ENCODE results near the gene MYO18A.

Gene MYO18A

DNA sequence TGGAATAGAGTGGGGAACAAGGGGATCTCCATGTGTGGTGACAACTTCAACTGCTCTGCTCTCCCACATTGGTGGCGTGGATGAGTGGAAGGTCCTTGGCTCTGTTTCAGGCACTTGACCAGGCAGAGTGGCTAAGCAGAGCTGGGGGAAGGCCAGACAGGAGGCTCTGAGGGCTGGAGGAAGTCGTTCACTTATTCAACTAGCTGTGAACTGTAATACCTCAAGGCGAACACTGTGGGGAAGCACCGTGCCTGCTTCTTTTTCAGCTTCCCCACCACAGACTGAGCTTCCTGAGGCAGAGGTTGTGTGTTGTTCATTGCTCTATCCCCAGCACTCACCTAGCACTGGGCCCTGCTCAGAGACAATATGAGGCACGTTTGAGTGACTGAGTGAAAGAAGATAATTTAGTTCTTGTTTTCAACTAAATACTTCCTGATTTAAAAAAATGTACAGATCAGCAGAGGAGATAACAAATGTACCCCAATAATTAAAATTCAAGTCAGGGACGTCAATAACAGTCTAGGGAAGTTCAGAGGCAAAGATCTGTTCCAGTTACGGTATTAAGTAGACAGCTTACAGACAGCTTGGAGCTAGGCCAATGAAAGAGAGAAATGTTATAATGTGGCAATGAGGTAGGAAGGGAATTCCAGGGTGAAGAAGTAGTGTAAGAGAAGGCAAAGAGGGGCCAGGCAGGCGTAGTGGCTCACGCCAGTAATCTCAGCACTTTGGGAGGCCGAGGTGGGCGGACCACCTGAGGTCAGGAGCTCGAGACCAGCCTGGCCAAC, 34.7 kb downstream of the MYO18A start:
- DNase-seq: peak; percentile 84

DNA sequence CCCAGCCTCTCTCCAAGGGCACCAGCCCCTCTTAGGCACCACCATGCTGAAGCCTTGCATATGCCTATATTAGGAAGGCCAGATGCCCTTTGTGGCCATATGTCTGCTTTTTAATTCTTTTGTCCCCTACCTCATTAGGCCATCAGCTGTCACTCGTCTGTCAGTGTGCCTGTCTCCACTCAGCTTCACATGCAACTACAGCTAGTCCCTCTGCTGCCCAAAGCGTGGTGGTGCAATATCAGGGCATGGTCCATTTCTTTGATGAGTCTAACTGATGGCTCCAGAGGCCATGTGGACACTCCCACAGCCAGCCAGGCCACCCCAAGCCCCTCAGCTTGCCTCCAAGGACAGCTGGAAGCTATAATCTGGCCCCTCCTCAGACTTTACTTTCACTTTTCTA, 36.3 kb downstream of the MYO18A start:
- peak; percentile 56 for DNase-seq

DNA sequence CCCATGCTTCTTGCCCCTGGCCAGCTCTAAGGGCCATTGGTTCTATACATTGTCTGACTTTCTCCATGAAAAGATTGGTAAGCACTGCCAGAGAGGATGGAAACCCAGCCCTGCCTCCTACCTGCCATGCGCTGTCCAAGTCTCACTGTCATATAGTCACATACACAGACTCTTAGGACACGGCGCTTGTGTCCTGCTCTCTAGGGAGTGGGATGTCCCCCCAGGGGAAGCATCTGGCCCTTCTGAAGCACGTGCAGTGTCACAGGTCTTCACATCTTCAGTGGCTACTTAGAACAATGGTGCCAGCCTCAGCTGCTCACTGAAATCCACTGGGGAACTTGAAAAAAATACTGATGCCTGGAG, 38.7 kb downstream of the MYO18A start:
- no peak for DNase-seq

DNA sequence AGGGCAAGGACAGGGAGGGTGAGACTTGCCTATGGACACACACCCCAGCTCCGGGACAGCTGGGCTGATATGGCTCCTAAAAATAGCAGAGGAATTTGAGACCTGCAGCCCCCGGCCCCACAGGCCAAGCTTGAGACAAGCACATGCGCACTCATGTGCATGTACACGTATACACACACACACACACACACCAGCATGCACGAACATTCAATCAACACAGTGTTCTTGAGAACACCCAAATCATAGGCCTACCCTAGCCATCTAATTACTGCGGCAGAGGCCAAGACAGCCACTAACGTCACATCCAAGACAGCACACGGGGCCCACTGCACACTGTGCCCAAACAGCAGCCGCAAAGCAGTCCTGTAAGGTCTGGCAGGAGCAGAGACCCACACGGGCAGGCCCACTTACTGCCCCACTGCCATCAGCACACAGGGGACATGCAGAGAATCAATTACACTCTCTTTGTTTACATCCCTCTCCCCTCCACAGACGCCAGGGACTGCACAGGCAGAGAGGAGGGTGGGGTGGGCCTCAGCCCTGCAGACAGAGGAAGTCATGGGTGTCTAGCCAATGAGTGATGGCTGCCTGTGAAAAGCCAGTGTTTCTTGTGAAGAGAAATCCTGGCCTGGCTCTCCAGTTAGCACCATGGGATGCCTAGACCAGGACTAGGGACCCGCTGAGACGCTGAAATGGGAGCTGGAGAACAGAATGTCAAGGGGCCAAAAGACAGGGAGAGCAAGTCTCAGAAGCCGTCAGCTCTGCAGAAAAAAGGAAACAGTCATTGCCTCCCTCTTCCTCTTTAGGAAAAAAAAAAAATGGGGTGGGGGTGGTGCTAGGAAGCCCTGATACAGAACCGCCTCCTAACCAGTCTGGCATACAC, 39.3 kb downstream of the MYO18A start:
- peak; percentile 87 for DNase-seq

DNA sequence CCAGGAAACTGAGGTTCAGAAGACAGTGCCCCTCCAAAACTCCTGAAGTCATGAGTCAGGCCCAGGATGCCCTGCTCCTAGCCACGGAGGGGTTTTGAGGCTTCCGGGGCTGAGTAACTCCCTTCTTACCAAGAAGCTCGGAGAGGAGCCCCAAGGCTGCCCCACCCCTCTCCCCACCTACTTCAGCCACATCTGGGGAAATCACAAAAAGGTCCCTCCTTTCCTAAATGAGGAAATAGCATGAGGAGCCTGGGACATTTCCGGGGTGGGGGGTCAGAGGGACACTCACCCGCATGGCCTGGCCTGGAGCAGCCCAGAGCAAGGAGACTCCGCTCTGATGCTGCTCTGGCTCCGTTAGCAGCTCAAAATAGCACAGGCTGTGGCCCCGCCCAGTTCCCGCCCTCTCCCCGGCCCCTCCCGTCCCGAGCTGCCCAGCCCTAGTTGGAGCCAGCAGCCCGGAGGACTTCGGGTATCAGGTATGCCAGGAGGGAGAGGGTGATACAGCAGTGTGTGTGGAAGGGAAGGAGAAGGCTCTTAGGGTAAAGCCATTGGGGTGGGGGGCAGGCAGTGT, 40.1 kb downstream of the MYO18A start:
- peak; percentile 78 for DNase-seq

DNA sequence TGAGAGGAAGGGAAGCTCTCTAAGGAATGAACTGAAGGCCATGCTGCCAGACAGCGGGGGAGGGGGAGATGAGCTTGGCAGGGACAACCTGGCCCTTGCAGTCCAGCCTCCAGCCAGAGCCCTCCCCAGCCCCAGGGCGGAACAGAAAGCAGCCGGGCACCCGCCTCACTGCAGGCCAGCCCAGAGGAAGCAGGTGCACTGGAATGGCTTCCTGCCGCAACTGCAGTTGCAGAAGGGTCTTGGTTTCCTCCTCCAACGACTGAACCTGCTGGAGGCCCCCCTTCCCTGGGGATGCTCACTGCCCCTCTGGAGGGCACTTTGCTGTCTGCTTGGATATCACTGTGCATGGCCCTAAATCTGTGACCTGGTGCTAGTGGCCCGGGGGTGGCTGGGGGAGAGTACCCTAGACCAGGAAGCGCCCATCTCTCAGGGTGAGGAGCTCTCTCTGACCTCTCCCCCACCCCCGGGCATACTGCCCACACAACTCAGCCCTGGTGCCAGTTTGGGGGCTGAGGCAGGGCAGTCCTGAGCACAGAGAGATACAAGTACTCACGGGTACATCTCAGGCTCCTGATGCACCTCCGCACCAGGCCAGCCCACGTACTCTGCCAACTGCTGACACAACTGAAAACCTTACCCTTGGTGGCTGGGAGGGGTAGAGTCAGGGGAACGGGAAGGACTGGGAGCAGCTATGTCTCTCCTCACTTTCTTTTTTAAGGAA, 41.1 kb downstream of the MYO18A start:
- peak; percentile 52 for DNase-seq

DNA sequence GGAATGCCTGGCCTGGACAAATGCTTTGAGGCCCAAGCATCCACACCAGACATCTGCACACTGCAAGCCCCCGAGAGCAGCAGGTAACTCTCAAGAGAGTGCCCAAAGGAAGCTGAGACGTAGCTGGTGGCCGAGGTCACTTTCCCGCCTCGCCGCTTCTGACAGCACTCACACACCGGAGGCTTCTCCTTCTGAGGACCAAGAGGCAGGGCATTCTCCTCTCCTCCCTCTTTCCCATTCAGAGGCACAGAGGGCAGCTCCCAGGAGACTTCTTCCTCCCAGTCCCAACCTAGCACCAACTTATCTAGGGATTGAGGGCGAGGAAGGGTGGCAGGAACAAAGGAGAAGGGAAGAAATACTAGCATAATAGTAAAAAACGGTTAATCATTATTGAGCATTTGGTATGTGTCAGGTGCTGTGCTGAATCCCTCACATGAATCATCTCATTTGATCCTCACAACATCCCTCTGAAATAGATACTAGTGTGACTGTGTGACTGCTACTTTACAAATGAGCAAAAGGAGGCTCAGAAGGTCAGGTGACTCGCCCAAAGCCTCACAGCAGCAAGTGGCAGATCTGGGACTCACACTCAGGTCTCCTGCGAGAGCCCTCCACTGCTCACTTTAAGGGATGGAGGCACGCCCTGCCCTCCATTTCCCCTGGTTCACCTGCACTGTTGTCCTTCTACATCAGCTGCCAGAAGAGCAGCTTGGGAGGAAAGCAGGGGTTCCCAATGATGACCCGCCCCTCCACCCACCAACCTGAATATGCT, 41.8 kb downstream of the MYO18A start:
- DNase-seq: no peak

DNA sequence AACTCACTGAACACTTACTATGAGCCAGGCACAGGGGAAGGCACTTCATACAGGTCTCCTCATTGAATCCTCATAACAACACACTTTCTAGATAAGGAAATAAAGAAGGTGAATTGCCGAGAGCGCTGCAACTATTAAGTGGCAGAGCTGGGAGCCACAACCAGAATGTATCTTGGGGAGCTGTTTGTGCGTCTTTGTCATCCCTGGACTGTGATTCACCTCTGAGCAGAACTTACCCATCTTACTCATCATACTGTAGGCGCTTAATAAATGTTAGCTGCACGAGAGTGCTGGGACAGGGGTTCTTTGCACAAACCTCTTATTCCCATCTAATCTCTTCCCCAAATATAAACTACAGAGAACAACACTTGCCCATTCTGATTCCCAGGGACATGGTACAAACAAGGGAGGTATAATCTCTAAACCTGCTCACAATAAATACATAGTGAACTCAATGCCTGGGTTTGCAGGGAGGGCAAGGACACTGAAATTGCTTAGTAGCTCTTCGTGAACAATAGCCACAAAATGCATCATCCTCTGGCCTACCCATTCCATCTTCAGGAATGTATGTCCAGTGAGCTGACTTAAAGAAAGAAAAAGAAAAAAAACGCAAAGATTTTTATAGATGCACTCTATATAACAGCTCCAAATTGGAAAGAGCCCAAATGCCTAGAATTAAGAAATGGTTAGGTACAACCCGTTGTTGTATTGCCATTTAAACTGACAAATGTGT, 43.0 kb downstream of the MYO18A start:
- DNase-seq: no peak

DNA sequence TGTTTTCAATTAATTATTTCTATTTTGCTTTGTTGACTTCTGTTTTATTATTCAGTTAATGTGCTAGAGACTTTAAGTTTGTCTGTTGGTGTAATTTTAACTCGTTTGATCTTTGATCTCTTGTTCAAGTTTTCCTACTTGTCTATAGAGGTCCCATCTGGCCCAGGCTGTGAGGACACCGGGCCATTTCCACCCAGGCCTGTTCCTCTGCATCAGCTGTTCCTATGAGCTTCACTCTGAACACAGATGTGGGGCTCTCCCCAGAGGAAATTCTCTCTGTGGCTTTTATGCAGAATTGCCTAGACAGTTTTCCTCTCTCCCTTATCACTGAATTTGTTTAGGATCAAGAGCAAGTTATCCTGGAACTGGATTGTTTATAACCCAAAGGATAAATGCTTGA, 44.7 kb downstream of the MYO18A start:
- no peak for DNase-seq

DNA sequence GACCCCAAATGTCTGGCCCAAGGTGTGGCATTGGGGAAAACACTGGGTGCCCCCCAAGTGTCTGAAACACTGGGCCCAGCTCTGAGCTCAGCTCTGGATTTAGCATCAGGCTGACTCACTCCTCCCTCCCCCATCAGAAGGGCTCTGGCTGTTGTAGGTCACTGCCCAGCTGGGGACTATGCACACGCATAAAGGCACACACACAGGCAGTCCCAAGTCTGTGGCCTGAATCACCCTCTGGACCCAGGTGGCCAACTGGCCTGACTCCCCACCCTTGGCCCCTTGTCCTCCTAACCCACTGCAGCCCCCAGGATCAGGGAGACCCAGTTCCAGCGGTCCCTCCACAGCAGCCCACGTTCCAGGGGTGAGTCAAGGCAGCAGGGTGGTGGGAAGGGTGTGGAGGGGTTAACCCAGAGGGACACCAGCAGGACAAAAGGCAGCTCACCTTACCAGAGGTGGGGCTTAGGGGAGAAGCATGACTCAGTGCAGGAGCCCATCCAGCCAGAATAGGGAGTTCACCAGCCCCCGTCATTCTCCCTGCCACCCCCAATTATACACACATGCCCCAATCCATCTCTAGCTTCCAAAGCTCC, 47.0 kb downstream of the MYO18A start:
- no peak for DNase-seq

DNA sequence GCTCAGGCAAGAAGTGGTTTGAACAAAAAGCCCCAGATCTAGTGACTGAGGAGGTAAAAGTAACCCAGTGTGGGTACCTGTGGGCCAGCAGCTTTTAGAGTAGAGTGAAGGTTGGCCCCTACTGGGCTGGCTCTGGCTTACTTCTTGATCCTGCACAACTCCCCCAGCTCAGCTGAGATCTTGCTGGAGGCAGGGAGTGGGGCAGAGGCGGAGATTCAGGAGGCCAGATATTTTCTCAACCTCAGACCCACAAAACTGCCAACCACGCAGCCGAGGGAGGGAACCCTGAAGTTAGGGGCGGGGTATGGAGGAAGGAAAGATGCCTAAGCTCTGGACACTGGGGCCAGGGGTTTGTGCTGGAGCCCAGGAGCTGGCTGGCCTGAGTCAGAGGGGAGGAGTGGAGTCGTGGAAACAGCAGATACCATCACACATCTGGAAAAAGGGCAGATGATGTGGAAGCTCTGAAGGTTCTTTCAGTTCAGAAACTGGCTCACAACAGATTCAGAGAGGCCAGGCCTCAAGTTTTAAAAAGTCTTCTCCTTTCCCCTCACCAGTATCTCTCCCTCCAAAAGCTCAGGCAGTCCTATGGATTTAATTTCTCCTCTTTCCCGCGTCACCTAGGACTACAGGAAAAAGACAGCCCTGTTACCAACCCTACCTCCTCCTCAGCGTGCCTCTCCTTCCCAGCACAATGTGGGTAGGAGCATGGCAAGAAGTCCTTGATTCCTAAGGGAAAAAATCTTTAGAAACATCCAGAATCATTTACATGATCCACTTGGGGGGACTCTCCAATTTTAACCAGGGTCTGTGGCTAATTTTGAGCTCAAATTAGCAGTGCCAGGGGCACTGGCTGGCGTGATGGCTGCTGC, 48.1 kb downstream of the MYO18A start:
- DNase-seq: no peak

DNA sequence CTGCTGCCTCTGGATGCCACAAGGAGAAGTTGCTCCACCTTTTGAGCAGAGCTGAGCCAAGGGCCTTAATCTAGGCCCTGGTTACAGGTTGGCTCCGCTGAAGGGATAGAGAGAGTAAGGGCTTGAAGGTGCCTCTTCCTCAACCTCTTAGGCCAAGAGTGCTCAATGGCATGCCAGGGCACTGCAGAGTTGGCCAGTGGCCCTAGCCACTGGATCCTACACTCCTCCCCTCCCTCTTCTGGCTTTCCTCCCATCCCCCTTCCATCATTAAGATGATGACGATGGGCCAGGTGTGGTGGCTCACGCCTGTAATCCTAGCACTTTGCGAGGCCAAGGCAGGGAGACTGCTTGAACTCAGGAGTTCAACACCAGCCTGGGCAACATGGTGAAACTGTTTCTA, 50.5 kb downstream of the MYO18A start:
- no peak for DNase-seq

DNA sequence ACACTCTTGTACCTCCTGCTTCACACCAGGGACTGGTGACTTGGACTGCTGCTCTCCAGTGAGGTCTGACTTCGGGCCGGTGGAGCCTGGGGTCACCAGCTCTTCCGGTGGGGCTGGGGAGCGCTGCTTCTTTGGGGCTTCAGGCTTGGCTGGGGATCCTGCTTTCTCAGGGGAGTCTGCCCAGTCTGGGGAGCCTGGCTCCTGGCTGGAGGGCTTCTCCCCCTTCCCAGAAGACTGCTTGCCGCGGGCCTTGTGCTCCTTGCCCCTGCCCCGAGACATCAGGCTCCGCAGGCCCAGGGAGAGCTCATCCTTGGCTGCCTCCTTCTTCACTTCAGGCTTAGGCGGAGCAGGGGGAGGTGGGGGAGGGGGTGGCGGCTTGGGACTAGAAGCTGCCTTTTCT, 52.4 kb downstream of the MYO18A start:
- DNase-seq: no peak

DNA sequence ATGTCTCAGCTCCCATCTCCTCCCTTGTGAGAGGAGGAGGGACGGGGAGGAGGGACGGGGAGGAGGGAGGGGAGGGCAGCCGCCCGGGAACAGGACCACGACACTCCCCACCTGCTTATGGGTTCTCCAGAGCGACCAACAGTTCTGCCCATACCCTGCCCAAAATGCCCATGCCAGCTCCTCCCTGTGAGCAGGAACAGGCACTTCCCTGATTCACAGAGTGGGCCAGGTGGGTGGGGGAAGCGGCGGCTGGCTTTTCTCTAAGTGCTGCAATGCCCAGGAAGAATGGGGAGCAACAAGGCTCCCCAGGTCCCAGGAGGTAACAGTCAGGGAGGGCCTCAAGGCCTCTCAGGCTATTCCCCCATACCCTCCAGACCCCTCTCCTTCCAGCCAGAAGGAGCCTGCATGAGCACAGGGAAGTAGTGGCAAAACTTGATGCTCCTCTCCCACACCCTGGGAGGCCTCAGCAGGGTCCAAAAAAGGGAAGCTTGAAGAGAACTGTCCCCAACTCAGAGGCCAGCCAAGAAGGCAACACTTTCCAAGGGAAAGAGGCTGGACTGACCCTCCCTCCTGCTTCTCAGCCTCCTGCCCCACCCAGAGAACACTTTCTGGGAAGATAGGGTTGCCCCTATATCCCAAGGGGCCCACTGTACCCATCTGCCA, 53.8 kb downstream of the MYO18A start:
- DNase-seq: peak; percentile 35

DNA sequence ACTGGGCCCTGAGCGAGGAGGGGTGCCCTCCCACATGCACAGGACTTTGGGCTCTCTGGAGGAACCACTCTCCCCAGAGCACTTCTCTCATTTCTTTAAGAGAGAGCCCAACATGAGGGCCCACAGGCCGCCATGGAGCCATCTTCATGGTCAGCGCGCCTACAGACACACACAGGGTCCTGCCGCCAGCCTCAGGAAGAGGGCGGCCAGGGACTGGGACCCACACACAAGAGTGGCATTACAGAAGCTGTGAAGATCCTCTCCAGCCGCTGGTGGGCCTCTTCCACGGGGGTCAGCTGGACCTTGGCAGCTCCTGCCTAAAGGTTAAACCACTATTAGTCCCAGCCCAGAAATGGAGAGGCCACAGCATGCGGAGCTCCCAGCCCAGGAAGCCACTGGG, 54.5 kb downstream of the MYO18A start:
- DNase-seq: no peak

DNA sequence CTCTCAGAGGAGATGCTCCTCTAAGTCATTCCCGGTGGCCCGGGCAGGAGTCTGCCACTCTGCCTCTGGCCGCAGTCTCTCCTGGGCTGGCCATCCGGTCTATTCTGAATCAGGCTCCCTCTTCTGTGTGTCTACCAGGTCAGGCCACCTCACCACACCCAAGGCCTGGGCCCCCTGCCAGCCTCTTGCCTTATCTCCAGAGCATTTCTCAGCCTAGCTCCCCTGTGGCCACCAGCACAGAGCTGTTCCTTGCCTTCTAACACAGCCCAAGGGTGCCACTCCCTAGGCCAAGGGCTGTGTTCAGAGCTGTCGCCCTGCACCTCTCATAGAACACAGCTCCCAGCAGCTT, 55.3 kb downstream of the MYO18A start:
- DNase-seq: no peak

DNA sequence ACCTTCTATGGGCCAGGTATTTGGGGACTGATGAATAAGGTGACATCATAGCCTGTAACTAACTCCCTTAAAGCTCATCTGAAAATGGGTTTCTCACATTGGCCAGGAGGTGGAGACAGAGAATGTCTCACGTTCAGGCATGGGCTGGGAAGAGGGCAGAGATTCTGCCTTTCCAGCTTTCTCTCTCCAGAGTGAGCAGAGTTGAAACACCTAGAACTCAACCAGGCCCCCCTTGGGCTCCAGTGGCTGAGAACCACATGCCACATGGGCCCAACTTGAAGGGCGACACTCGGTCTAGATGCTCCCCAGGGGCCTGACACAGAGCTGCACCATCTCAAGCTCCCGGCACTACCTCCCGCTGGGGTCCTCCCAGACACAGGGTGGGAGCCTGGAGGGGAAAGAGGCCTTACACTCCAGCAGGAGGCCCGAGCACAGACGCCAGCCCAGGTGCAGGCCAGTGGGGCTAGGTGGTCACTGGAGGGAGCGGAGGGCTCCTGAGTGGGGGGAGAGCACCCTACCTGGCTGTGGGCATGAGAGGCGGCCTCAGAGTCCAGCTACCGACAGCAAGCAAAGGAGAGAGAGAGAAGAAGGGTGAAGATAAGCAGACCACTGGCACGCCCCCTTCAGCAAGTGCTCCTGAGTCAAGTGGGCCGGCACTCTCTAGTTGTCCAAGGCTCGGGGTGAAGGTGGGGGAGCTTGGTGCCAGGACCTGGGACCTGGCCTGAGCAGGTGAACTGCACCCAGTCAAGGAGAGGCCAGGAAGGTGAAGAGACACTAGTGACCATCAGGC, 55.9 kb downstream of the MYO18A start:
- DNase-seq: peak; percentile 84

DNA sequence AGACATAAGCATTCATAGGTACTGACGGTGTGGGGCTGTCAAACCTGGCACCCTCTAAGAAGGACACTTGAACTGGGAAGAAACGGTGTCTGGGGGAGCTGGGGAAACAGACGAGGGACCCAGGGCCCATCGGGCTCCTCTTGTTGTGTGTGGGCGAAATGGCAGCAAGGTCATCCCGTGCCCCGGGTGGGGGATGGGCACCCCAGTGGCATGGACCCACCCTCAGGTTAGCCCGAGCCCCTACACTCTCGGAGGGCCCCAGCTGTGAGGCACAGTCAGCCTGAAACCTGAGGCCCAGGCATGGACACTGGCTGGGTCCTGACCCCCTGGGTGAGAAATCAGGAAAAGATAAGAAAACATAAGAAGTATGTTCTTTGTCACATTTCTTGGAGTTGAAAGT, 57.1 kb downstream of the MYO18A start:
- no peak for DNase-seq

DNA sequence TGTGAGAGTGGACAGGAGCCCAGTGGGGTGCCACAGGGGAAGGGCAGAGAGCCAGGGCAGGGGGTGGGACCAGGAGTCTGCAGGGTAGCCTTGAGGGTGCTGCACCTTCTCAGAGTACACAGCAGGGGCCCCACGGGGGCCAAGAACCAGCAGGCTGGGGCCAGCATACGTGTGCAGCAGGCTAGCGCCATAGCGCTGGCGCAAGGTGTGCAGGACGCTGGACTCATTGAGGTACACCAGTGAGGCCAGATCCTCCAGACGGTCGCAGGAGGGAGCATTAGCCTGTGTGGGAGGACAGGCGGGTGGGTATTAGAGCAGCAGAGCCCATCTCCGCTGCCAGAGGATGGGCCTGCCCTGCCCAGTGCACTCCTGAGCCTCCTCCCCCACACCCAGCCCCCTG, 58.8 kb downstream of the MYO18A start:
- DNase-seq: no peak
